Activated T-helper 1 cell treated with anti-CD3 and anti-CD28 coated beads, Interleukin-2, amount 50 U/mL, for 16 hours (primary cell): ENCODE results near the gene RUNX1.

Source experiments
- DNase-seq, 2 donors: peaks; one replicate each; pipeline ENCODE4 v3.0.0-alpha.2; 2020; ENCODE audit warnings: low read depth in 1 of 2, low spot score in 1 of 2

The RUNX1 gene

DNA sequence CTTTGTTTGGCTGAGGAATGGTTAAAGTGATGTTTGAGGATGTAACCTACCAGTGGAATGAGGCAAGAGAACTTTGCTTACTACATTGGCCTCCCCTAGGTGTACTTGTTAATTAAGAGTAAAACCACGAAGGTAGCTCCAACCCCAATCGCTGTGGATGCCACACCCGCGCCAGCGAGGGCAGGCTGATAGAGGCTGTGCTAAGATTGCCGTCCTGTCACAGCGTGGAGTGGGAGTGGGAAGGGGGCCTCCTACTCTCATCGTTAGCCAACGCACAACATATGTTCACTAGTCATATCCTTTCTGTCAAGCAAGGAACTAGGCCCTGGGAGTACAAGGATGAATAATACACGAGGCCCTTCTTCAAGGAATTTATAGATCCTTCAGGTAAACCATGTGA, 99.6 kb downstream of the RUNX1 start:
- DNase-seq: no peak

DNA sequence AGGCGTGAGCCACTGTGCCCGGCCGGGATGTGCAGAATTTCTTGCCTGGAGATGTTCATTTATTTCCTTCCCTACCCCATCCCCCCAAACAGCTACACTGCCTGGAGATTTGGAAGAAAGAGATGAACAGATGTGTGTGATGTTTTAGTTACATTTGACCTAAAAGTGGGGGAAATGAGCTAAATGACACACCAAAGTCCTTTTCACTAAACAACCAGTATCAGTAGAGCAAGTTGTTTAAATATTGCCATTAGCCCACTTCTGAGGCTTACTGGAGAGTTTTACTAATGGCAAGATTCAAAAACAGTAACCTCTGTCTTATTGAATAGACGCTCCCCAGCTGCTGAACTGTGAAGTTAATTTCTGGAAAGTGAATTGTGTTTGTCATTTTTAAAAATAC, 100.1 kb downstream of the RUNX1 start:
- no peak for DNase-seq

DNA sequence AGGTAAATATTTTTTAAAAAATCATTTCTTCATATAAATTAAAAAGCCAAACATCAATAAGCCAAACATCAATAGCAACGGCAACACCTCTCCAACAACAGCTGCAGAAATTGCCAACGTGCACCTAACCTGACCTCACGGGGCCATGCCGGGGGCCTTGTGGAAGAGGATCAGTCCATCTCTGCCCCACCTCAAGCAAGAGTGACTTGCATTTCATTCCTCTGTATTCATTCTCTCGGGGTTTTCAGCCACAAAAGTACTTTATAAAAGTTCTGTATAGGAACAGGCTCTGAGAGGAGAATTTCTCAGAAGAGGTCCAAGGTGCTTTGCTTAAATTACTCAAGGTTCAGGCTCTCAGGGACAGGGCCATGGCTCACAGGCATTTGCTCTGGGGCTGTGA, 100.9 kb downstream of the RUNX1 start:
- DNase-seq: no peak

DNA sequence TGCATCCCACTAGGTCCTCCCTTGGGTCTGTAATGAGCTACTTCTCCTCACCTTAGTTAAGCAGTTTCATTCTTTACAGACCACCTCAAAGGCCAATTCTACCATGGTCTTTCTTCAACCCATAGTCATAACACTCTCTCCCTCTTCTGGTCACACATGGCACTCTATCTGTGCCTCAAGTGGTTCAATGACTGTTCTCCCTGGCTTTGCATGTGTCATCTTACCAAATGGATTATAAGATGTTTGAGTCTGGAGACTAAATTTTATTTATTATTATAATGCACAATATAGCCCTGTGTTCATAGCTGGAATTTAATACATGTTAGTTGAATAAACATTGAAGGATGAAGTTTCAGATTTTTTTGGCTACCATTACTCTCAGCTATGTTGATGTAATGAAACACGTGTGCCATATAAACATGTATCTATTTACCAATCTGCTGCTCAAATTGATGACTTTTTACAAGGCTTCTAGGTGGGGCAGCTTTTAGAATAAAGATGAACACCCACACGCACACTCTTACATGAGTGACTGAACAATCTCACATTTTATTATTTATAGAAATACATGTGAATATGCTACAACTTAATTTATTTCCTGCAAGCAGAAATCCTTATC, 102.1 kb downstream of the RUNX1 start:
- no peak for DNase-seq

DNA sequence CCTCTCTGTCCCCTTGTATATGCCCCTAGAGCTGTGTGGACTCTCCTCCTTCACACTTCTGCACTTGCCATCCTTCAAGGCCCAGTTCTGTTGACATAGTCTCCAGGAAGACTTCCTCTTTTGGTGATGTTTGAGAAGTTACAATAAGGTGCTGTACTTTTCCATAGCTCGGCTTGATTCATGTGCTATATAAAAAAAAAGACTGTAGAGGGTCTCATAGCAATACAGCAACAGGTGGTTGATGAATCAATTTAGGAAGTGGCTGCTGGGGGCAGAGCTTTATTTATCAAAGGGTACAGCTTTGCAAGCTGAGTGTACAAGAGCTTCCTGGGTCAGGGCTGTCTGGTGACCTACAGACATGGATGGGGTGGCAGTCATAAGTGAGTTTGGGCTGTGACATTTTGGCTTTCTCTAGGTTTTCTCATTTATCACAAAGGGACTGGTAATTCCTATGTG, 102.7 kb downstream of the RUNX1 start:
- no peak for DNase-seq

DNA sequence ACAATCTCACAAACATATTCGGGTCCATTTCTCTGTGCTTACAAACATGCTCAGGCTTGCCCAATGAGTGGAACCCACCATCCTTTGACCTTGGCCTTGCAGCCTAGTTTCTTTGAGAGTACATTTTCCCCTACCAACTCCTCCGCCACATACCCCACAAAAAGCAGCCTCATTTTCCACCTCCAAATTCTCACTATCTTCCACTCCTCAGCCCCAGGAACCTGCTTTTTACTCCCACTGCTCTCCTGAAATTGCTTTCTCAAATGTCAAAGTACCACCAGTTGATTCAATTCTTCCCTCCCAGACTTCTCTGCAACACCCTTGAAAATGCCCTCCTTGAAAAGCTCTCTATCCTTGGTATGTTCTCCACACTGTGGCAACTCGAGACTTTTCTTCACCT, 103.8 kb downstream of the RUNX1 start:
- DNase-seq: no peak

DNA sequence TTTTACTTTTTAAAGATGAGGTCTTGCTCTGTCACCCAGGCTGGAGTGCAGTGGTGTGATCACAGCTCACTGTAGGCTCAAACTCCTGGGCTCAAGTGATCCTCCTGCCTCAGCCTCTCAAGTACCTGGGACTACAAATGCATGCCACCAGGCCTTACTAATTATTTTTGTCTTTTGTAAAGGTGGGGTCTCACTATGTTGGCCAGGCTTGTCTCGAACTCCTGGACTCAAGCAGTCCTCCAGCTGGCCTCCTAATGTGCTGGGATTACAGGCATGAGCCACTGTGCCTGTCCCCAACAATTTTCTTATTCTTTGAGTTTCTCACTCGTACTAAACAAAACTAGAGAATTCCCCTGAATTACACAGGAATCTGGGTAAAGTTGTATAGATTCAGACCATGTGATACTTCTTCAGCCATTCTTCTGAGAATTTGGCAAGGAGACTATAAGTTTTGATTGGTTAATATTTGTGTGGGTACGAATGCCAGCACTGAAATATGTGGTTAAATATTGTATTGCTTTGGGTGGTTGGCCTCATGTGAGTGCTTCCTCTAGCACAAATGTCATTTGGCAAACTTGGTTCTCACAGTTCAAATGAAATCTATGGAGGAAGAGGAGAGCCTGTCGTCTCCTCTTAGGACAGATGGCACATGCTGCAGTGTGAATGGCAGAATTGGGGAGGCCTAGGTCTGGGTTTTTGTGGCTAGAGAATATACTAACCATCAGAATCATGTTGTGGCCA, 104.9 kb downstream of the RUNX1 start:
- DNase-seq: no peak

DNA sequence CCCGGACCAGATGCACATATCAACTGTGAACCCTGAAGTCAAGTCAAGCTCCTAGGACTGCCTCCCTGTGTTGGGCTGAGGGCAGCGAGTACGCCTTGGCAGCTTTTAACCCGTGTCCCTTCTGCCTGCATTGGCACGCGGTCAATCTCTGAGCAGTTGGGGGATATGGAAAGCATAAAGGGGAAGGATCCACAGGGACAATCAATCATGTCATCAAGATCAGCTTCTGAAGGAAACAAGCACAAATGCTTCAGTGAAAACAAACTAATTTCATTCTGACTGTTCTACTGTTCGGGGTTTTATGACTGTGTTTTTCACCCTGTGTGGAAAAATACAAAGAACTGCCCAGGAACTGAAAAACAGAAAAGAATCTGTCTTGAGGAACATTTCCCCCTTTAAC, 106.2 kb downstream of the RUNX1 start:
- no peak for DNase-seq

DNA sequence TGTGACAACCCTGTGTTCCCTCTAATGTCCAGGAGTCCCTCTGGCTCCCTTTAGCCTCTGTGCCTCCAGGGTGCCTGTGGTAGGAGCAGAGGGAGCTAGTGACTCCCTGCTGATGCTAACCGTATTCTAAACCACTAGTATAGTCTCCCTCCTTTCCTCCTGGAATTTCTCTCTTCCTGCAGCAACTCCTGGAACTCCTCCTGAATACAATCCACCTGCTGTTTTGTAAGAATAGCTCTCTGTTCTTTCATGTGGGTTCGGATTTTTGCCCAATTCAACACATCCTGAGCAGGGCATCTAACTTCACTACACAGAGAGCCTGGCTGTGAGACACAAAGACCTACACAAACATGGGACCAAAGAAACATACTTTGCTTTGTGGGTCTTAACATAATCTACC, 107.9 kb downstream of the RUNX1 start:
- no peak for DNase-seq

DNA sequence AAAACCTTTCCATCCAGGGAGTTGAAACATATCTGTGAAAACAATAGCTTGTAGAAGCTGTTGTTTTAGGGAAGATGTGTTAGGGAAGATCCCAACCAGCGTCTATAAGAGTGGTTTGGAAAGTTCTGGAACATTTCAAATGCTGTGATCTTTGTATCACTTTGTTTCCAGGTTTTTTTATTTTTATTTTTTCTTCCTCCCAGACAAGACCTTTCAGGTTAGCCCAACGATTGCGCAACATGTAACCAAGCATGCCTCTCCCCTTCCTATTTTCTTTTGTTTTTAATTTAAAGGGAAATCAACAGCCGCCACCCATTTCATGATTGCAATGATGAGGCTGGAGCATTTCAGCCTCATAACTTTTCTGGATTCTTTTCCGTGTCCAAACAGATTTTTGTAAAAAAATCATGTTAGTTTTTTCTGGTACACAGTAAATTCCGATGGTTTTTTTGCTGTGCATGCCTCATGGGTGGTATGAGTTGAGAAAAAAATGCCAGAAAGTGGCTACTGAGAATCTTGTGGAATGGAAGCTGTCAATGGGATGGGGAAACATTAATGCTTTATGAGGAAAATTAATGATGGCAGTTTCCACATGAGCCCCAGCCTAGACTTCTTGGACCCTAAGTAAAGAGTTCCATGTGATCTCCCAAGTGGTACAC, 109.3 kb downstream of the RUNX1 start:
- DNase-seq: no peak

DNA sequence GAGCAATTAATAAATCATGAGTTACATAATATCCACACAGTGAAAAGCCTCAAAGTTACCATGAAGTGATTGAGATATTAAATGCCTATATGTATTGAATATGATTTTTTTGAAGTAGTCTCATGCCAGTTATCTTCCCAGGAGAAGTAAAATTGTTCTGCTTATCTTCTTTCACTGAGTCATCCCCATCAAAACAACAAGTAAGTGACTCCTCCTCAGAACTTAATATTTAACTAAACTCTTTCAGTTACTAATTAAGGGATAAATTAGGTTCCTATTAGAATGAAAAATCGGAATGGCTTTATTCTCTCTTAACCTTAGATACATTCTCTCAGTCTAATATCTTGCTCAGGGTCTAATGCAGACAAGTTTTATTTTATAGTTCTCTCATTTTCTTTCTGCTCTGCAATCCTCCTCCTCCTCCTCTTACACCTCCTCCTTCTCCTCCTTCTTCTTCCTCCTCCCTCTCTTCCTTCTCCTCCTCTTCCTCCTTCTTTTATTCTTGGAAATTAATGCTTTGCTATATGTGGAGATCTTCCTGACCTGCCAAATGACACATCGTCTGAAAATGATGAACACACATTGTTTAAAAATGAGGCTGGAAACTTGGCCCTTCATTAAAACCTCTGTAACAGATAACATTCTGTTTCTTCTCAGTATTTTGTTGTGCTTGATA, 110.9 kb downstream of the RUNX1 start:
- DNase-seq: no peak

DNA sequence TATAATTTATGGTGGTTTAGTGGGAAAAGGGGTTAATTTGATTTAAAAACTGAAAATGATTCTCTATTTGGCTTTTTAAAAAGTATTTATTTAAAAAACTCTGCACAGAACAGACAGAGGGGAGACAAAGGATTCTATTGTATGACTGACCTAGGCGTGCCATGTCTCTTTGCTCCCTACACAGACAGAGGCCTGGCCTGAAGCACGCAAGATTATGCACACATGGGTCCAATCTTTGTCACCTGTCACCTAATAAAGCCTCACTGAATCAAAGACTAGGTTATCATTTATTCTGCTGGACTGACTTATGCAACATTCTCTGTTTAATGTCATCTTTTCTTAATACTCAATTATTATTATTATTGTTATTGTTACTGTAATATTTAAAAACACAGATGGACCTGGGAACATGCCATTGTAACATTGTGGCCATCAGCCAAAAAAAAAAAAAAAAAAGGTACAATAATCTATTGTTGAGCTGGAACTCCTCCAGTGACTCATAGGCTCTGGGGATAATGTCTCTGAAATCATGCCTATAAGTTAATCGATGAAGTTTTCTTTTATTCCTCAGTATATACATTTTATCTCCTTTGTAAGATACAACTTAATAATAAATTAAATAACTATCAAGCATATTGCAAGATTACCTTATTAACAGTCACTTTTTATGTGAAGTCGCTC, 112.1 kb downstream of the RUNX1 start:
- DNase-seq: no peak

DNA sequence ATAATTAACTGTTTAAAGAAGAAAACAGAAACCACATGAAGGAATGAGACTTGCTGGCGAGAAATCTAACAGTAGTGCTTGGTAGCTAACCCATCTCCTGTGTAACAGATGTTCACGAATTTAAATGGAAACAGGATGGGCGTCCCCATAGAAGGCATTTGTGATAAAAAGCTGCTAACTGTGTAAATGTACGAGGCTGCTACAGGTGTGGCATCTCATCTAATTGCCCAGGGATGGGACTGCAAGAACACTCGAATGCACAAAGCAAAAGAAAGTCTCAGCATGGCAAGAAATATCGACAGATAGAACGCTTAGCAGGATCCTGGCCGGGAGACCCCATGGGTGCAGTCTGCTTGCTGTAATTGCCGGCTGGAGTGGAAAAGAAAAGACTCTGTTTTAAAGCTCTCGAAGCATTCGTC, 112.7 kb downstream of the RUNX1 start:
- DNase-seq: no peak

DNA sequence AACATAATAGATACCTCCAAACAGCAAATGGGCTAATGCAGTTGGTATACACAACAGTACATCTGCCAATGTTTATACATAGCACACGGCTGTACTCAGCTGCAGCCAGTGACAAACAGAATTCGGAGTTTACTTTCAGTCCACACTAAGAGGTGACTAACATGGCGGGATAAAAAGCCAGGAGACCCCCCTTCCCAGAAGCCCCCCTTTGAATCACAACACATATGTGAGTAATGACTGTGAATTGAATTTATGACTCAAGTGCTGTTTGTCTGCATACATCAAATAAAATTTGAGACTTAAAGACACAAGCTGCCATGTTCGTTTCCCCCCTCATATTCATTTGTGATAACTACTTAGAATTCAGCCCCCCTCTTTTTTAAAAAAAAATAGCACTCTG, 113.2 kb downstream of the RUNX1 start:
- DNase-seq: no peak

DNA sequence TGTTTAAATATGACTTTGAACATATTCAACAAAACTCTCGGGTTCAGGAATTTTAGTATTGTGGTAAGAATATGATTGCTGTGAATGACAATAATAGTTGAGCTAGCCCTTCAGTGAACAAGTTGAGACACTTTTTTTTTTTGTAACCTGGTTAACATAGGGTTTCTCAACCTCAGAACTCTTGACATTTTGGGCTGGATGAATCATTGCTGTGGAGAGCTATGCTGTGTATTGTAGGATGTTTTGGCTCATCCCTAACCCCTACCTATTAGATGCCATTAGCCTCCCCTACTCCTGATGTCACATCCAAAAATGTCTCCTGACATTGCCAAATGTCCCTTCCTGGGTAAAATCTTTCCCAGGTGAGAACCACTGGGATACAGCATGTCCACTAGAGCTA, 113.7 kb downstream of the RUNX1 start:
- no peak for DNase-seq

DNA sequence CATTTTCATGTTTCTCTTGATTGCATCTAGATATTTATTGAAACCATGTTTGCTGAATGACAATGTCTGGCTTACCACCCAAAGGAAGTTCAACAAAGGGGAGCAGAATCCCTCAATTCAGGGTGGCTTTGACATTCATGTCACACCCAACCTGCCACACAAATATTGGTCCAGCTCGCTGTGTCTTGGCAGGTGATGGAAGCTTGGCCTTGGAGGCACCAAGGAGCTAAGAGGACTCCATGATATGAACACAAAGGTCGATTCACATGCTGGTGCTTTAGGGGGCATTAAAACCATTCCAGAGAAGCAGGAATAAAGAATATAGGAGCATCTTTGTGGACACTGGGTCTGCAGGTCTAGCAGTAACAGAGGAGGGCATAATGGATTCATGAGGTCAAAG, 114.8 kb downstream of the RUNX1 start:
- no peak for DNase-seq

DNA sequence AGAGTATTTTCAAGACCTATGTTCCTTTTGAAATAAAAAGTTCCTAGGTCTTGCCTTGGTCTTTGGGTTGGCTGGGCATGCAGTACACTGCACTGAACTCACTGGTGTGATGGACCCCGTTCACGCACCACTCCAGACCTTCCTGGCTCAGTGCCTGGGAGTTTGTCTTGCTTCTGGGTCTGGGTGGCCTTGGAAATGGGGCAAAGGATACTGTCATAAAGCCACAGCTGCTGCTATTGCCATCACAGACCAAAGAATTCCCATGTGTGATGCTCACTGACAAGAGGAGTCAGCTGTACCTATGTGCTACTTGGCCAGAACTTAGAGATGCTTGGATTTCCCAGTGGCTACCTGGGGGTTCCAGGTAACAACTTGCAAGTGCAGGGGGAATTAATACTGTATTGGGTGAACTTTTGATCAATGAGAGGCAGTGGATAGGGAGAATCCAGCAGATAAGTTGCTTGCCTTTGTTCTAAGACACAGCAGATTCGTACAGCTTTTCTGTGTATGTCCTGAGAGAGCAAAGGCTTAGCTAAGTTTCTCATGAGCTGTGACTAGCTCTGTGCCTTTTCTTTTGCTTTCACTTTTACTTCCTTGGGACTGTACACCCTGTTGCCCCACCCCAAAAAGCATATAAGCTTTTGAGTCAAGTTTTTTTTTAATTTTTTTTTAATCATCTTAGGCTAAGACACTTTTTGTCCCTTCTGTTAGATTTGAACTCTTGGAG, 115.3 kb downstream of the RUNX1 start:
- no peak for DNase-seq

DNA sequence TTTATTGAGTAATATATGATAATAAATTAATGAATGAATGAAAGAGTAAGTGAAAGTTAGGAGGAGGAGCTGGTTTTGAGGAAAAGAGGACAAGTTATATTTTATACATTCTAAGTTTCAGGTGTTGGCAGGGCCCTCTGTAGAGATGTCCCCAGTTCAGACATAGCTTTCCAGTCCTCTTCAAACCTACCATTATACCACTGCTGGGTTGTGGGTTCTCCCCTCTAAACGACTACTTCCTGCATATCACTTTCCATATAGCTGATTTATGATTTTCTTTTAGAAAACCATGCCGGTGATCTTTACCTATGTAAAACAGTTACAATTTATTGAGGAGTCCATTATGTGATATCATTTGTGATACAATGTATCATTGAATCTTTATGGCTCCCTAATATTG, 116.9 kb downstream of the RUNX1 start:
- no peak for DNase-seq

DNA sequence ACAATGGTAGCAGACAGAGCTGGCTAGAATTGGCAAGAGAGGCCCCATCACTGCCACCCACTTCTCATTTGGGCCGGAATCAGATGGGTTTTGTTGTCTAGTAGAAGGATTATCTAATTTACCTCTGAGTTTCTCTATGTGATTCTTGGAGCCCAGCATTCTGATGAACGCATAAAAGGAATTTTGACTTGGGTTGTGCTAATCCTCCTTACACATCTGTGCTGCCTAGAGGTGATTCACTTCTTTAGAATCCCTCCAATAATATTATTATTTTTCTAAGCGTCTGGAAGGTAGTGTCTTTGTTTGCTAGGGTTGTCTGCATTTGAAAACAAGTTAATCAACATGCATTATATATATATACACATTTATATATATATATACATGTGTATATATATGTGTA, 118.1 kb downstream of the RUNX1 start:
- DNase-seq: no peak

DNA sequence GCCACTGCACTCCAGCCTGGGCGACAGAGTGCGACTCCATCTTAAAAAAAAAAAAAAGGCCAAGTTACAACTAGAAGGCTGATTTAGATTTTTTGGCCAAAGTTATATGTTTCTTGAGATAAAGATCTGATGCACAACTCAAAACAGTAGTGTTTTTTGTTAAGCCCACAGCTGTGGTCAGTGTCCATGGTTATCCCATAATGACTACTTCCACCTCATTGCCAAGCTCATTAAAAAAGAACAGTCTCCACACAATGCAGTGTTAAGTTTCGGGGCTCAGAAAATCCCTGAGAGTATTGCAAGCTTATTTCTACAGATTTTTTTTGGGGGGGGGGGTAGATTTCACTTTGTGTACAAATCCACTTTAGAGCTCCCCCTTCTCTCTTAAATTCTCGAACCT, 120.5 kb downstream of the RUNX1 start:
- no peak for DNase-seq

DNA sequence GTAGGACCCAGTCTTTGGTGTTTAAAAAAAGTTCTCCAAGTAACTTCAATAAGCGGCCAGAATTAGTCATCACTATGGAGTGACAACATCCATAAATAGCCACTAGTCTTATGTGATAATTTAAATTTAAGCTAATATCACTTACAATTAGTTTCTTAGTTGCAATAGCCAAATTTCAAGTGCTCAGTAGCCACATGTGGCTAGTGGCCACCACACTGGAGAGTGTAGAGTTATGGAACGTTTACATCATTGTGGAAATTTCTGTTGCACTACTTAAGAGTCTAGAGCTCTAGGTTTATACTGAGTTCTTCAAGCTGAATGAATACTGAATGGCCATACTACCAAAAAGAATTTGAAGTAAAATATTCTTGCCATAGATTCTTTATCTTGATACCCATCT, 121.1 kb downstream of the RUNX1 start:
- no peak for DNase-seq
